C4-2B (cell line): ENCODE measurements around the gene HAUS3.

Experiments used
- CTCF ChIP-seq: fragments of 450-650 bp; conservative IDR thresholded peaks from 2 replicates; pipeline ENCODE4 v1.5.1; 2017; ENCODE audit warnings: mild to moderate bottlenecking
- ZFX ChIP-seq: fragments of 450-650 bp; IDR thresholded peaks from 2 replicates; pipeline ENCODE4 v1.6.1; 2017

- TF ChIP-seq CTCF (no peak), ZFX (no peak)
These were observed 6.9 kb upstream of the HAUS3 start for GRCh38 chr4:2248821-2249261.
